ENCODE data around the gene SEMA4C. TPM values are rescaled to one million over a fixed set of nuclear protein-coding genes. Genes with fewer than 3 reads are reported as not detected.
A peak's percentile ranks its signal among the peaks of the same experiment; 100 is the strongest.
"Not testable (repeated sequence)": the region's sequence is repeated elsewhere in the genome, so short reads cannot be mapped to it uniquely, and the experiment has no call there.

SEMA4C gene
- total RNA-seq, 4 donors from 2014 or later: 54.4 to 82.7 (median 75.4) TPM

DNA sequence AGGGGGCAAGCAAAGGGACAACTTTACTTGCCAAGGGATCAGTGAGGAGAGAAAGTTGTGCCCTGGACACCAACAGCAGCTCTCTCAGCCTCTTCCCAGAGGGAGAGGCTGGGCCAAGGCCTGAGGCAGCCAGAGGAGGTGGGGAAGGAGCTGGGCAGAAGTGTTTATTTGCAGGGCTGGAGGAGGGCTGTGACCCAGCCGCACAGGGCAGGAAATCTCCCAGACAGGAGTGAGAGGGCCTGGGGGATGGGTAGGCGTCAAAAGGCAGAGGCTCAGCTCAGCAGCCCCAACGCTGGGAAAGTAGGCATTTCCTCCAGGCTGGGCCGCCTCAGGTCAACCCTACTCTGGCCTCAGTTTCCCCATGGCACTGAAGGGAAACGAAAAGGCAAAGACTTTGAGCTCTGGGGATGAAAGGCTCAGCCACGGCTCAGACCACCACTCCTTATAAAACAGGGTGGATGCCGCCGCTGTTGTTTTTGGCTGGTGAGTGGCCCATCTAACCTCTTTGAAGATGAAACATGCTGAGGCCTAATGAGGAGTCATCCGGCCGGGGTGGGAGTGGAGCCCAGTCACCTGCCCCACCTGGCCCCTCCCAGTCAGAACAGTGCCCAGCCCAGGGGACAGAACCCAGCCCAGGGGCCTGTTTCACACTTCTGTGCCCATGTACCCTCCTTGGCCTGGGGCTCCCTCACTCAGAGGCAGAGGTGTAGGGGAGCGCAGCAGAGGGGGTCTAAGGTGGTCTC is 21.9 kb upstream of the SEMA4C start:
- 60% methylated on average over 11 of the region's 11 CpGs for WGBS
- intact Hi-C loops (cut with DNase I): no loop called here
- TF ChIP-seq, protein P1, sequence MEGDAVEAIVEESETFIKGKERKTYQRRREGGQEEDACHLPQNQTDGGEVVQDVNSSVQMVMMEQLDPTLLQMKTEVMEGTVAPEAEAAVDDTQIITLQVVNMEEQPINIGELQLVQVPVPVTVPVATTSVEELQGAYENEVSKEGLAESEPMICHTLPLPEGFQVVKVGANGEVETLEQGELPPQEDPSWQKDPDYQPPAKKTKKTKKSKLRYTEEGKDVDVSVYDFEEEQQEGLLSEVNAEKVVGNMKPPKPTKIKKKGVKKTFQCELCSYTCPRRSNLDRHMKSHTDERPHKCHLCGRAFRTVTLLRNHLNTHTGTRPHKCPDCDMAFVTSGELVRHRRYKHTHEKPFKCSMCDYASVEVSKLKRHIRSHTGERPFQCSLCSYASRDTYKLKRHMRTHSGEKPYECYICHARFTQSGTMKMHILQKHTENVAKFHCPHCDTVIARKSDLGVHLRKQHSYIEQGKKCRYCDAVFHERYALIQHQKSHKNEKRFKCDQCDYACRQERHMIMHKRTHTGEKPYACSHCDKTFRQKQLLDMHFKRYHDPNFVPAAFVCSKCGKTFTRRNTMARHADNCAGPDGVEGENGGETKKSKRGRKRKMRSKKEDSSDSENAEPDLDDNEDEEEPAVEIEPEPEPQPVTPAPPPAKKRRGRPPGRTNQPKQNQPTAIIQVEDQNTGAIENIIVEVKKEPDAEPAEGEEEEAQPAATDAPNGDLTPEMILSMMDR (IDR thresholded peaks at IDR 0.05): no peak
- TF ChIP-seq POLR2AphosphoS5 (IDR thresholded peaks at IDR 0.05): peak in 1 of 2 donors; percentile 31
- no peak for DNase-seq (ENCODE audit: extremely low spot score)
- Histone ChIP-seq H3K4me3 (no peak overlapping the region), H3K4me1 (peaks cover 47 to 72% (median 69%) of the 10 kb centered on the region in 4 donors), H3K27me3 (no peaks in the 10 kb centered on the region), H3K27ac (replicated peaks in 1 of 4) (peak overlapping the region; percentile 44 to 62 (median 54)), H3K9me3 (no peaks in the 10 kb centered on the region), H3K36me3 (no peaks in the 10 kb centered on the region)

GRCh38 chr2:96890726-96891385 is 21.0 kb upstream of the SEMA4C start:
- Histone ChIP-seq H3K4me1 (peaks cover 47 to 75% (median 70%) of the 10 kb centered on the region in 4 donors), H3K36me3 (no peaks in the 10 kb centered on the region), H3K27me3 (no peaks in the 10 kb centered on the region), H3K27ac (replicated peaks in 1 of 4) (peak overlapping the region; percentile 44 to 62 (median 54)), H3K9me3 (no peaks in the 10 kb centered on the region), H3K4me3 (no peak overlapping the region)
- no peak for DNase-seq (ENCODE audit: extremely low spot score)
- intact Hi-C loops (cut with DNase I): no loop called here
- WGBS: 74% methylated on average over 6 of the region's 6 CpGs
- TF ChIP-seq, protein P1 (IDR thresholded peaks at IDR 0.05): no peak
- no peak for TF ChIP-seq POLR2AphosphoS5 (IDR thresholded peaks at IDR 0.05)
- TF ChIP-seq EP300 (IDR thresholded peaks at IDR 0.05): no peak
- TF ChIP-seq POLR2A (IDR thresholded peaks at IDR 0.05; ENCODE audit: low read depth): no peak

GRCh38 chr2:96890252-96890651 is 20.4 kb upstream of the SEMA4C start:
- no peaks in the 10 kb centered on the region for H3K36me3 ChIP-seq
- no peaks in the 10 kb centered on the region for H3K9me3 ChIP-seq
- peak overlapping the region; percentile 44 to 62 (median 54) for H3K27ac ChIP-seq (replicated peaks in 1 of 4)
- no peaks in the 10 kb centered on the region for H3K27me3 ChIP-seq
- intact Hi-C loops (cut with DNase I): no loop called here
- no peak for DNase-seq (ENCODE audit: extremely low spot score)
- H3K4me1 ChIP-seq: peaks cover 43 to 71% (median 67%) of the 10 kb centered on the region in 4 donors
- H3K4me3 ChIP-seq: no peak overlapping the region
- WGBS: 89% methylated on average over 7 of the region's 7 CpGs
- TF ChIP-seq POLR2A (IDR thresholded peaks at IDR 0.05; ENCODE audit: low read depth) (no peak), POLR2AphosphoS5 (IDR thresholded peaks at IDR 0.05) (no peak), EP300 (IDR thresholded peaks at IDR 0.05) (no peak)
- TF ChIP-seq, protein P1 (IDR thresholded peaks at IDR 0.05): no peak

DNA sequence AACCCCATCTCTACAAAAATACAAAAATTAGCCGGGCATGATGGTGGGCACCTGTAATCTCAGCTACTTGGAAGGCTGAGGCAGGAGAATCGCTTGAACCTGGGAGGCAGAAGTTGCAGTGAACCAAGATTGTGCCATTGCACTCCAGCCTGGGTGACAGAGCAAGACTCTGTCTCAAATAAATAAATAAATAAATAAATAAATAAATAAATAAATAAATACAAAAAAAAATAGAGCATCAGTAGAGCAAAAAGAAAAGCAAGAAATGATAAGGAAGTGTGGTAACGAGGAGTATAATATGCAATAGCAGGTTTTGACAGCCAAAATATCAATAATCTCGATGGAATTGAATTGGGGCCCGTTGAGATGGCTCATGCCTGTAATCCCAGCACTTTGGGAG is 19.6 kb upstream of the SEMA4C start:
- H3K9me3 ChIP-seq; H3K4me3 ChIP-seq; intact Hi-C loops (cut with DNase I); H3K36me3 ChIP-seq; H3K27me3 ChIP-seq; DNase-seq (ENCODE audit: extremely low spot score): not testable (repeated sequence)
- Histone ChIP-seq H3K4me1 (peaks cover 41 to 66% (median 64%) of the 10 kb centered on the region in 4 donors), H3K27ac (replicated peaks in 1 of 4) (peak overlapping the region in 3 of 4 donors; percentile 78 to 89 (median 81))
- 97% methylated on average over 5 of the region's 5 CpGs for WGBS
